K562 (cell line): ENCODE measurements around the gene DGCR2. TPM values are rescaled to one million over a fixed set of nuclear protein-coding genes. Genes with fewer than 3 reads are reported as not detected.

Source experiments
- CCNT2 ChIP-seq: IDR thresholded peaks from 2 replicates; pipeline ENCODE4 v1.6.1; 2011; ENCODE audit warnings: borderline replicate concordance, low read depth, mild to moderate bottlenecking, moderate library complexity, mixed read lengths, low read length; ENCODE audit not compliant: insufficient read length; ENCODE audit errors: extremely low read depth
- CHD4 ChIP-seq: fragments of 200-600 bp; sonication (generic); IDR thresholded peaks from 3 replicates; pipeline ENCODE4 v1.6.1; 2012; ENCODE audit warnings: low read depth, mild to moderate bottlenecking, mixed read lengths, low read length, inconsistent platforms; ENCODE audit not compliant: insufficient read depth, insufficient replicate concordance, poor library complexity, severe bottlenecking
- HCFC1 ChIP-seq: IDR thresholded peaks from 2 replicates; pipeline ENCODE4 v1.6.1; 2012; ENCODE audit warnings: low read depth, low read length, improper control_type of control experiment
- HMGN3 ChIP-seq: IDR thresholded peaks from 2 replicates; pipeline ENCODE4 v1.6.1; 2011; ENCODE audit warnings: borderline replicate concordance, low read depth, mild to moderate bottlenecking, mixed read lengths, low read length; ENCODE audit not compliant: insufficient read length; ENCODE audit errors: extremely low read depth
- NFE2L1 ChIP-seq: fragments of 450-650 bp; IDR thresholded peaks from 2 replicates; pipeline ENCODE4 v1.6.1; 2016; ENCODE audit warnings: missing genetic modification characterization, low read depth, mild to moderate bottlenecking, missing compliant biosample characterization, moderate library complexity, borderline replicate concordance
- NR2C2 ChIP-seq, 2 experiments: fragments of 200-800 bp in 1 of 2; sonication (Bioruptor generic) in 1 of 2; sonication (generic) in 1 of 2; formaldehyde crosslinking in 1 of 2; IDR thresholded peaks; 2 replicates each; pipeline versions ENCODE4 v1.6.1 to v1.8.0; 2016 to 2022; ENCODE audit warnings: mild to moderate bottlenecking in 1 of 2, missing compliant biosample characterization in 1 of 2, missing genetic modification characterization in 1 of 2, missing genetic modification reagents in 1 of 2
- RBBP5 ChIP-seq: fragments of 200-600 bp; sonication (generic); IDR thresholded peaks from 2 replicates; pipeline ENCODE4 v1.6.1; 2012; ENCODE audit warnings: borderline replicate concordance, mild to moderate bottlenecking, low read length, control low read depth, inconsistent platforms; ENCODE audit not compliant: insufficient read depth, poor library complexity, severe bottlenecking
- SAP30 ChIP-seq: fragments of 200-600 bp; sonication (generic); IDR thresholded peaks from 2 replicates; pipeline ENCODE4 v1.6.1; 2012; ENCODE audit warnings: borderline replicate concordance, low read depth, mild to moderate bottlenecking, moderate library complexity, low read length, control low read depth, inconsistent platforms; ENCODE audit not compliant: insufficient read depth, poor library complexity, severe bottlenecking
- SMARCA4 ChIP-seq: fragments of 450-650 bp; IDR thresholded peaks from 2 replicates; pipeline ENCODE4 v1.6.1; 2016
- SRSF7 ChIP-seq: fragments of 200-400 bp; formaldehyde crosslinking; optimal IDR thresholded peaks from 2 replicates; pipeline ENCODE3; 2017; ENCODE audit warnings: mild to moderate bottlenecking, low read depth, low read length
- STAT5A ChIP-seq: IDR thresholded peaks from 2 replicates; pipeline ENCODE4 v1.6.1; 2012; ENCODE audit warnings: low read length, inconsistent platforms, borderline replicate concordance
- TAF15 ChIP-seq: fragments of 200-400 bp; formaldehyde crosslinking; IDR thresholded peaks from 2 replicates; pipeline ENCODE4 v1.6.1; 2017; ENCODE audit warnings: mild to moderate bottlenecking, low read depth, low read length, moderate library complexity
- ZEB2 ChIP-seq: fragments of 450-650 bp; IDR thresholded peaks from 2 replicates; pipeline ENCODE4 v1.6.1; 2016
- ZNF124 ChIP-seq: sonication (generic); formaldehyde crosslinking; IDR thresholded peaks from 2 replicates; pipeline ENCODE4 v1.8.1; 2022; ENCODE audit warnings: missing genetic modification reagents
- ZNF263 ChIP-seq: sonication (generic); formaldehyde crosslinking; IDR thresholded peaks from 2 replicates; pipeline ENCODE4 v1.8.0; 2022; ENCODE audit warnings: mild to moderate bottlenecking, missing genetic modification reagents, borderline replicate concordance
- polyA plus RNA-seq, 8 experiments: library from polyadenylated mRNA; depleted of rRNA in 4 of 8; stranded (reverse) in 5 of 8; unstranded in 3 of 8; fragments of >200 nt; fragmentation: Nextera tagmentation in 2 of 8; fragmentation: Illumina TruSeq in 1 of 8; extraction: Ambion mirVana in 2 of 8; extraction: Trizol in 1 of 8; gene quantifications; 2 replicates each; pipeline versions ENCODE4 v1.2.1 to v1.2.3, GENCODE V29; 2011 to 2014; ENCODE audit warnings: inconsistent platforms in 1 of 8, missing spikeins in 1 of 8
- total RNA-seq, 7 experiments: library from RNA; depleted of rRNA in 6 of 7; stranded (reverse); fragments of >200 nt in 6 of 7; fragmentation: Illumina TruSeq in 2 of 7; extraction: Trizol in 2 of 7; gene quantifications; 2 replicates each; pipeline versions ENCODE4 v1.2.1 to v1.2.3, GENCODE V29; 2011 to 2021; ENCODE audit warnings: low replicate concordance in 1 of 7
- TF ChIP-seq, protein P1 (sequence below): fragments of 450-650 bp; IDR thresholded peaks from 2 replicates; pipeline ENCODE4 v1.6.1; 2017; ENCODE audit warnings: antibody characterized with exemption
- TF ChIP-seq, protein P2 (sequence below): sonication (generic); formaldehyde crosslinking; IDR thresholded peaks from 2 replicates; pipeline ENCODE4 v1.8.1; 2023; ENCODE audit warnings: mild to moderate bottlenecking, missing genetic modification reagents
- TF ChIP-seq, protein P3 (sequence below): sonication (generic); formaldehyde crosslinking; IDR thresholded peaks from 2 replicates; pipeline ENCODE4 v1.8.0; 2022; ENCODE audit warnings: mild to moderate bottlenecking, missing genetic modification reagents

DGCR2 gene
- total and polyA plus RNA-seq, 9 of the 15 experiments (the other 6 are each of a cell fraction or from before 2014, with no cell fraction given), result 0.69 to 101 (median 56.4) TPM

DNA sequence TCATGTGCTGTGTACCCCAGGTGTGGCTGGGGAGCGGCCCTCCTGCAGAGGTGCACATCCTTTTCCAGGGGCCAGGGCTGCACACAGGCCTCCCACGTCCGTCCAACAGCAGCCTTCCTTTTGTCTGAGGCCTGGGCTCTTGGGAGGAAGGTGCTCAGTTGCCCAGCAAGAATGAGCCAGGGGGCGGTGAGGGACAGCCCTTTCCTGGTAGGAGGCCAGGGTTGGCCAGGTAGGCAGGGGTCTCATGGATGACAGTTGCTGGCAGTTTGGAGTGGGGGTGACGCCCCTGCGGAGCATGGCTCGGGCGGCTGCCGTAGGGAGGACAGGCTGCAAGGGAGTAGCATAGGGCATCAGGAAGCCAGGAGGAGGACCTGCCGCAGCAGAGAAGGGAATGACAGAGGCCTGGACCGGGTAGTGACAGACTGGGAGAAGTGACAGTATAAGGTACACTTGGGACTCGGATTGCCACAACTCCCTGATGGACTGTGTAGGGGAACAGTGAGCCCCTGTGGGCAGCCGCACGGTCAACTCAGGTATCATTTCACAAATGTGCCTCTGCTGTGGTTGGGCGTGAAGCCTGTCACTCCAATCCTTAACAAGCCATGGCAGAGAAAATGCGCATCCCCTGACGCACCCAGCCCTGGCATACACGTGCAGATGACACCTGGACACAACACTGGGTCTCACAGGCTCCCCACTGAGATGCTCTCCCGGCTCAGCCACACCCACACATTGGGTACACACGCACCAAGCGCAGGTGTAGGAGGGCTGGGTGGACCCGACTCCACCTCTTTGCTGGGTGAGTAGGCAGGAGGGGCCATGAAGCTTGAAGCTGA, 79.7 kb downstream of the DGCR2 start (continued):
- TF ChIP-seq CHD4 (no peak), SMARCA4 (no peak), STAT5A (no peak), SRSF7 (no peak), NFE2L1 (tag) (no peak), ZEB2 (no peak), ZNF124 (CRISPR knock-in tag) (0 out of 2 replicates have a peak, but pooled peaks have one; percentile 74), HMGN3 (peak; percentile 18), CCNT2 (no peak), ZNF263 (CRISPR knock-in tag) (peak; percentile 21; the same call in 1 of the 2 replicates), NR2C2 (CRISPR knock-in tag; IDR thresholded peaks at IDR 0.05) (peak; percentile 69; the same call in 1 of the 2 replicates), NR2C2 (tag; IDR thresholded peaks at IDR 0.05) (no peak), TAF15 (0 out of 2 replicates have a peak, but pooled peaks have one; percentile 56), SAP30 (no peak), RBBP5 (peak; percentile 14), HCFC1 (no peak)
- TF ChIP-seq, protein P1, sequence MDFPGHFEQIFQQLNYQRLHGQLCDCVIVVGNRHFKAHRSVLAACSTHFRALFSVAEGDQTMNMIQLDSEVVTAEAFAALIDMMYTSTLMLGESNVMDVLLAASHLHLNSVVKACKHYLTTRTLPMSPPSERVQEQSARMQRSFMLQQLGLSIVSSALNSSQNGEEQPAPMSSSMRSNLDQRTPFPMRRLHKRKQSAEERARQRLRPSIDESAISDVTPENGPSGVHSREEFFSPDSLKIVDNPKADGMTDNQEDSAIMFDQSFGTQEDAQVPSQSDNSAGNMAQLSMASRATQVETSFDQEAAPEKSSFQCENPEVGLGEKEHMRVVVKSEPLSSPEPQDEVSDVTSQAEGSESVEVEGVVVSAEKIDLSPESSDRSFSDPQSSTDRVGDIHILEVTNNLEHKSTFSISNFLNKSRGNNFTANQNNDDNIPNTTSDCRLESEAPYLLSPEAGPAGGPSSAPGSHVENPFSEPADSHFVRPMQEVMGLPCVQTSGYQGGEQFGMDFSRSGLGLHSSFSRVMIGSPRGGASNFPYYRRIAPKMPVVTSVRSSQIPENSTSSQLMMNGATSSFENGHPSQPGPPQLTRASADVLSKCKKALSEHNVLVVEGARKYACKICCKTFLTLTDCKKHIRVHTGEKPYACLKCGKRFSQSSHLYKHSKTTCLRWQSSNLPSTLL, result no peak
- TF ChIP-seq, protein P2, sequence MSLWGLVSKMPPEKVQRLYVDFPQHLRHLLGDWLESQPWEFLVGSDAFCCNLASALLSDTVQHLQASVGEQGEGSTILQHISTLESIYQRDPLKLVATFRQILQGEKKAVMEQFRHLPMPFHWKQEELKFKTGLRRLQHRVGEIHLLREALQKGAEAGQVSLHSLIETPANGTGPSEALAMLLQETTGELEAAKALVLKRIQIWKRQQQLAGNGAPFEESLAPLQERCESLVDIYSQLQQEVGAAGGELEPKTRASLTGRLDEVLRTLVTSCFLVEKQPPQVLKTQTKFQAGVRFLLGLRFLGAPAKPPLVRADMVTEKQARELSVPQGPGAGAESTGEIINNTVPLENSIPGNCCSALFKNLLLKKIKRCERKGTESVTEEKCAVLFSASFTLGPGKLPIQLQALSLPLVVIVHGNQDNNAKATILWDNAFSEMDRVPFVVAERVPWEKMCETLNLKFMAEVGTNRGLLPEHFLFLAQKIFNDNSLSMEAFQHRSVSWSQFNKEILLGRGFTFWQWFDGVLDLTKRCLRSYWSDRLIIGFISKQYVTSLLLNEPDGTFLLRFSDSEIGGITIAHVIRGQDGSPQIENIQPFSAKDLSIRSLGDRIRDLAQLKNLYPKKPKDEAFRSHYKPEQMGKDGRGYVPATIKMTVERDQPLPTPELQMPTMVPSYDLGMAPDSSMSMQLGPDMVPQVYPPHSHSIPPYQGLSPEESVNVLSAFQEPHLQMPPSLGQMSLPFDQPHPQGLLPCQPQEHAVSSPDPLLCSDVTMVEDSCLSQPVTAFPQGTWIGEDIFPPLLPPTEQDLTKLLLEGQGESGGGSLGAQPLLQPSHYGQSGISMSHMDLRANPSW (CRISPR knock-in tag), result no peak
- TF ChIP-seq, protein P3, sequence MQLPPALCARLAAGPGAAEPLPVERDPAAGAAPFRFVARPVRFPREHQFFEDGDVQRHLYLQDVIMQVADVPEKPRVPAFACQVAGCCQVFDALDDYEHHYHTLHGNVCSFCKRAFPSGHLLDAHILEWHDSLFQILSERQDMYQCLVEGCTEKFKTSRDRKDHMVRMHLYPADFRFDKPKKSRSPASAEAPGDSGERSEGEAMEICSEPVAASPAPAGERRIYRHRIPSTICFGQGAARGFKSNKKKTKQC (CRISPR knock-in tag), result no peak
